GM21576 (cell line): ENCODE data around the gene IDH3G.

ENCODE experiments used
- ATAC-seq: cut with Tn5 transposase; IDR thresholded peaks from one replicate; pipeline ENCODE4 v1.9.1; 2021; ENCODE audit warnings: mild to moderate bottlenecking, moderate library complexity; ENCODE audit not compliant: unreplicated experiment

Gene IDH3G

DNA sequence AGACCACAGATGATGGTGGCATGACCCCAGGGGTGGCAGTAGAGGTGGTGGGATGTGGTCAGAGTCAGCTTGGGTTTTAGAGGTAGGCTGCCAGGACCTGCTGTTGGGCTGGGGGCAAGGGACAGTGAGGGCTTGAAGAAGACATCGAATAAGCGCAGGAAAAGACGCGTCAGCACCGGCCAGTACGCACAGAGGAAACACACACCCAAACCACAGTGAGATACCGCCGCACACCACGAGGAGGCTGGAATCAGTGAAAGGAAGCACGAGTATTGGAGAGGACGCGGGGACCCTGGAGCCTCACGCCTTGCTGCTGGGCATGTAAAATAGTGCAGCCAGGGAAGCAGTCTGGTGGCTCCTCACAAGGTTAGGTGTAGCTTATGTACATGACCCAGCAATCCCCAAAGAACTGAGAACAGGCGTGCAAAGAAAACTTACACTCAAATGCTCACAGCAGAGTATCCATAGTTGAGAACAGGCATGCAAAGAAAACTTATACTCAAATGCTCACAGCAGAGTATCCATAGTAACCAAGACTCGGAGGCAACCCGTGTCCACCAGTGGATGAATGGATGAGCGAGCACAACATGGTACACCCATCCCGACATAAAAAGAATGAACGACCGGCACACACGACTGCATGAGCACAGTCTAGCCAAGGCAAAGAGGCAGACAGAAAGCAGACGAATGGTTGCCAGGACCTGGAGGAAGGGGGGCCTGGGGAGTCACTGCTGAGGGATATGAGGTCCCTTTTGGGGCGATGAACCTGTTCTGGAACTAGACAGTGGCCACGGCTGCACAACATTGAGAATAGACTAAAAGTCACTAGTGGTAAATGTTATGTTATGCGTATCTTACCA lies 22.9 kb upstream of the IDH3G start:
- ATAC-seq, result no peak

- no peak for ATAC-seq
These were observed 20.6 kb upstream of the IDH3G start for GRCh38 chrX:153814591-153815315.

- ATAC-seq, result no peak
These were observed 19.0 kb upstream of the IDH3G start for GRCh38 chrX:153813161-153813560.

DNA sequence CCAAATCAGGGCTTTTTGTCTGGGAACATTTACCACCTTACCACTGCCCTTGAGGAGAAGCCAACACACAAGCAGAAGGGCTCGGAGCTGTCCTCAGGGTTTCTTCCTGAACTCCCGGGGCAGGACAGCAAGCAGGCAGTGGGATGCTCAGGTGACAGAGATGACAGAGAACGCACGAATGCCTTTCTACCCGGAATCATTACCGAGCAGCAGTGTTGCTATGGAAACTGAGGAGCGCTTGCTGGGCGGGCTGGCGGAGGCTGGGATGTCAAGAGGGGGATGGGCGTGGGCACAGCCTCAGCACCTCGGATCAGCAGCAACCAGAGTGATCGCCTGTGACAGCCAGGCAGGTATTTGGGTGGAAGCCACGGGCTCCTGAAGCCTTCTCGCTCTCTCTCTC lies 18.0 kb upstream of the IDH3G start:
- ATAC-seq, result no peak

GRCh38 chrX:153807976-153808375 lies 13.8 kb upstream of the IDH3G start:
- no peak for ATAC-seq

GRCh38 chrX:153806999-153807575 lies 12.9 kb upstream of the IDH3G start:
- ATAC-seq, result no peak

DNA sequence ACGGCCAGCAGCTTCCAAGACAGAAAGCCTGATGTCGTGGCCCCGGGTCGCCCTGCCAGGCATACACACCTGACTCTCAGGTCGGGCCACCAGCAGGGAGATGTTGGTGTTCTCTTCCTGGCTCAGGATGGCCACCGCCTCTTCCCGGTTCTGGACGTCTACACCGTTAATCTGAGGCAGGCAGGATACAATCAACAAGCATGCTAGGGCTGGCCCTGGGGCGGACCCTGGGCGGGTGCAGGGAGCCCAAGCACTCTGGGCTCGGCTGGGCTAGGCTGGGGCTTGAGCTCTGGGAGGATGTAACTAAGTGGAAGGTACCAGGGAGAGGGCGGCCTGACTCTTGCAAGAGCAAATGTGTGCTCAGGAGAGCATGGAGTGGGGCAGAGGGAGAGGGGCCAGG lies 11.3 kb upstream of the IDH3G start:
- ATAC-seq, result no peak

GRCh38 chrX:153804621-153805020 lies 10.4 kb upstream of the IDH3G start:
- no peak for ATAC-seq

GRCh38 chrX:153804100-153804595 lies 10.0 kb upstream of the IDH3G start:
- no peak for ATAC-seq

DNA sequence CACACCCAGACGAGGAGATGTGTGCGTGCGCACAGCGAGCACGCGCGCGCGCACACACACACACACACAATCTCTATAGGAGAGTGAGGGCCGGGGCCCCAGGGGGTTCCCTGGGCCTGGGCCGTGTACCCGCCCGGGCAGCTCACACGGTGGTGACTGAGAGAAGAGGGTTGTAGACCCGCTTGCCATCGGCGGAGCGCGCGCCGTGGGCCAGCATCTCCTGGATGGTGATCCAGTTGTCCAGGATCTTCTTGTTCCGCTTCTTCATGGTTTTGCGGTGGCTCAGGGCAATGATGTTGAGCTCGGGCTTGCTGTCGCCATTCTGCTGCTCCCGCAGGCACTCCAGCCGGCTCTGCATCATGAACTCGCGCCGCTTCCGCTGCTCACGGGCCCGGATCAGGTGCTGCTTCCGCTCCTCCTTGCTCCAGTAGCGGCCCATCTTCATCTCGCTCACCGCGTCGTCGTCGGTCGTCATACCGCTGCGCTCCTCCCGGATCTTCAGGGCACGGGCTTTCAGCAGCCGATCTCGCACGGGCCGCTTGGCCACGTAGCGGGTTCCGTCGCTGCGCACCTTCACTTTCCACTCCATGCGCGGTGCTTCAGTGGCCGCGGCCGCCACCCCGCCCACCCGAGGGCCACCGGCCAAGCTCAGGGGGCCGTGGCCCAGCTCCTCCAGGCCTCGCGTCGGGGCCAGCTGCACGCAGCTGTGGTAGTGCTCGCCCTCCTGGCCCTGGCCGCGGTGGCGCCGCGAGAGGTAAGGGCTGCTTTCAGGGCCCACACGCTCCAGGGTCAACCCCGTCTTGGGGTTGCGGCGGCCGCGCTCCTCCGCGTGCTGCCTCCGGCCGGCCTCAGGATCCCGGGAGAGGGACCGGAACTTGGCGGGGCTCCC lies 9.3 kb upstream of the IDH3G start:
- no peak for ATAC-seq

DNA sequence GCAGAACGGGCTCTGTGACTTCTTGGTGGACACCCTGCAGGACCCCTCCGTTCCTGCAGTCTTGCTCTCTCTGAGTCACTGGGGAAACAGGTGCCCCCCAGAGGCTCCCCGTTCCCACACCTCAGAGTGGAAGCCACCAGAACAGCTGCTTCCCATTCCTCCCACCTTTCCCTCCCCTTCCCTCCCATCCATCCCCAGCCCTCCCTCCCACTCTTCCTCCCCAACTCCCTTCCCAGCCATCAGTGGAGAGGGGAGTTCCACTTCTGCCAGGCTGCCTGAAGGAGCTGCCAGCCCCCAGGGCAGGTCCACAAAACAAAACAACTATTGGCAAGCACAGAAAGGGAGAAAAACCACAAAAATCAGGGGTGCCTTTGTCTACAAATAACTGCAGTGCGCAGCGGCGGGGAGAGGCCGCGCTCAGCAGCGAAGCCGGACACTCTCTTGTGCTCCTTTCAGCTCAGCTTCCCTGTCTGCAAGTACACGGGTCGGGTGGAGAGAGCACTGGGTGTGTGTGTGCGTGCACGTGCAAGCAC lies 8.4 kb upstream of the IDH3G start:
- no peak for ATAC-seq

DNA sequence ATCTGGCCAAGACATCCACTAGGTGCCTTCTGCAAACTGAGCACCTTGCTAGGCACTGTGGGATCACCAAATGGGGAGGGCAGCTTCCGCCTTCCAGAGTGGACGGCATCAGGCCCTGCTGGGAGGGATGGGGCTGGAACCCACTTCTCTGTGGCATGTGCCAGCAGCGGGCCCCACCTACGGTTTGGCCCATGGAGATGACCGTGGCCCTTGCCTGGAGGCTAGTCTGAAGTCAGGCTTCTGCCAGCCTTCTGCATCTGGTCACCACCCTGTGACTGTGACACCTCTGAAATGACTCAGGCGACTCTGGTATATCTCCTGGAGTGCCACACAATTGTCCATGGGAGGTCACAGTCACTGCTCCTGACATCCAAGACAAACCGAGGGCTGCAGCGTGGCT lies 7.5 kb upstream of the IDH3G start:
- ATAC-seq, result no peak

DNA sequence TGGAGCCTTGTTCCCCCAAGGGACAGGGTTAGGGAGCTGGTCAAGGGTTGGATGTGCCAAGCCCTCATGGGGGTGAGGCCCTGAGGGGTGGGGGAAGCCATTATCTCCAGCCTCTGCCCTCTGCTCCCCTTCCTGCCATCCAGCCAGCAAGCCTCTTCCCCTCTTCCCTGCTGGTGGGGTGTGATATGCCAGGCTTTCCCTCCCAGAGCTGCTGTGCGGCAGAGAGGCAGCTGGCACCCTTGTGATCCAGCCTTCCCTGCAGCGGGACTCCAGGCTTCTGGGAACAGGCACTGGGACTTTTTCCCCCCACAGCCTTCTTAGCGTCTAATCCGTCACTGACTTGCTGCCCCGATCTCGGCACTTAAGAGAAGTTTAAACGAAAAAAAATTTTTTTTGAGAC lies 6.6 kb upstream of the IDH3G start:
- ATAC-seq, result no peak

DNA sequence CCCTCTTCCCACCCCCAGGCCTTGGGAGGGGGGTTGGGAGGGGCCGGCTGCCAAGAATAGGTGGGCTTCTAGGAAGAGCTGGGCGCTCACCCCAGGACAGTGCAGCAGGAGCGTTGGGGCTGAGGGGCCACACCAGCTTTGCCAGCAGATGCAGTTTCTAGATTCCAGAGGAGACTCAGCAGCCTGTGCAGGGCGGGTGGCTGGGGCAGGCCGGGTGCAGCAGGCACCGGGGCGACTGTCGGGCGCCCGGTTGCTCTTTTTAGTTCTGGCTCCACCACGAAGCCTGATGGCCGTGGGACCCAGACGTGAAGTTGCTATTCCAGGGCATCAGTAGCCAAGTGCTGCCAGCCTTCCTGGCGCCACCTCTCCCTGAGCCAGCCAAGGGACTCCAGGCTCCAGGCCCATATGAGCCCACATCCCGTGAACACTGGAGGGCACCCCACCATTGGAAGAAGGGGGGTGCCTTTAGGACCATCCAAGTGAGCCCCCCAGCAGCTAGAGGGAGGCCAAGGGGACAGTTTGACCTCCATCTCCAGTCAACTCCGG lies 6.1 kb upstream of the IDH3G start:
- no peak for ATAC-seq

DNA sequence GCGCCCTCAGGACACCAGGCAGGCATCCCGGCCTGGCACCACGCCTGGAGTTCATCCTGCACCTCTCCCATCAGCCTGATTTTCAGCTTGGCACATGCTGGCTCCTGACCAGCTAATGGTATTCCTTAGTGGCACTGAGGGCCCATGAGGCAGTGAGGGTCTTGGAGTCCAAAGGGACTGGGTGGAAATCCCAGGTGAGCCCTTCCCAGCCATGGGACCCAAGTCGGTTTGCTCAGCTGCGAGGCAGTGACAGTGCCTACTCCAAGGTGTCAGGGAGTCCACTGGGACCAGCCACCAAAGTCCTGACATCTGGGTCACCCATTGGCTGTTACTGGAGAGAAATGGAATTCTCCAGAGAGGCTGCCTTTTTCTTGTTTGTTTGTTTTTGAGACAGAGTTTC lies 5.2 kb upstream of the IDH3G start:
- ATAC-seq, result no peak

- no peak for ATAC-seq
These were observed 3.3 kb upstream of the IDH3G start for GRCh38 chrX:153797415-153798015.

GRCh38 chrX:153794897-153795816 lies 982 bp upstream of the IDH3G start:
- no peak for ATAC-seq

DNA sequence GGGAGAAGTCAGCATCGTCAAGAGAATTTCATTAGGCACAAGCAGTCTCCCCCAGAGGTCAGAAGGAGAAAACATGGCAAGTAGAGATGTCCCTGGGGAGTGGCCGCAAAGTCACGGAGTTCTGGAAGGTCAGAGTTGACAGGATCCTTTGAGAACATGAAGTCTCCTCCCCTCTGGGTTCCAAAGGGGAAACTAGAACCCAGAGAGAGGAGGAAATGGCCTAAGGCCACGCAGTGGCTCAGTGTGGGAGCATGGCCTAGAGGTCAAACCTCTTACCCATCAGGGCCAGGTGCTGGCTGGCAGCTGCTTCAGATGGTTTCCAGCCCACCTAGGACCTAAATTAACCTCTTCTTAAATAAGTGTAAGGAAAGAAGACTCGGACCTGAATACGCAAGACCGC lies 884 bp downstream of the IDH3G start:
- ATAC-seq, result no peak

DNA sequence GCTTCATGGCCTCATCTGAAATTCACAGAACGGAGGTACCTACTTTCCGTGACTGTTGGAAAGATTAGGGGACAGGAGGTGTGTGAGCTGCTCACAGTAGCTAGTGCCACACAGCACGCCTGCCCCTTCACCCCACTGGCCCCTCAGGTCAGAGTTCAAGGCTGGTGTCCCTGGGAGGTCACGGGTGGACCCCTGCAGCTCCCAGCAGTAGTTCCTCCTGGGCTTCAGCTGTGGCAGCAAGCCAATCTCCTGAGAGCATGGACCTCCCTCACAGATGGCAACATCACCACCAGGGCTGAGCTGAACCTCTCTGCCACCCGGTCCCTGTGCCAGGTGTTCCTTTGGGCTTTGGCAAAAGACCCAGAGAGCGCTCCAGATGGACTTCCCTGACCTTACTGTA lies 1.8 kb downstream of the IDH3G start:
- ATAC-seq, result no peak
